ENCODE data around the gene PARD6B. TPM values are rescaled to one million over a fixed set of nuclear protein-coding genes. Genes with fewer than 3 reads are reported as not detected.

PARD6B gene
- total and polyA plus RNA-seq, 2 of the 13 experiments (the other 11 are each of a cell fraction or from before 2014, with no cell fraction given), result 6.9 to 22.2 TPM

DNA sequence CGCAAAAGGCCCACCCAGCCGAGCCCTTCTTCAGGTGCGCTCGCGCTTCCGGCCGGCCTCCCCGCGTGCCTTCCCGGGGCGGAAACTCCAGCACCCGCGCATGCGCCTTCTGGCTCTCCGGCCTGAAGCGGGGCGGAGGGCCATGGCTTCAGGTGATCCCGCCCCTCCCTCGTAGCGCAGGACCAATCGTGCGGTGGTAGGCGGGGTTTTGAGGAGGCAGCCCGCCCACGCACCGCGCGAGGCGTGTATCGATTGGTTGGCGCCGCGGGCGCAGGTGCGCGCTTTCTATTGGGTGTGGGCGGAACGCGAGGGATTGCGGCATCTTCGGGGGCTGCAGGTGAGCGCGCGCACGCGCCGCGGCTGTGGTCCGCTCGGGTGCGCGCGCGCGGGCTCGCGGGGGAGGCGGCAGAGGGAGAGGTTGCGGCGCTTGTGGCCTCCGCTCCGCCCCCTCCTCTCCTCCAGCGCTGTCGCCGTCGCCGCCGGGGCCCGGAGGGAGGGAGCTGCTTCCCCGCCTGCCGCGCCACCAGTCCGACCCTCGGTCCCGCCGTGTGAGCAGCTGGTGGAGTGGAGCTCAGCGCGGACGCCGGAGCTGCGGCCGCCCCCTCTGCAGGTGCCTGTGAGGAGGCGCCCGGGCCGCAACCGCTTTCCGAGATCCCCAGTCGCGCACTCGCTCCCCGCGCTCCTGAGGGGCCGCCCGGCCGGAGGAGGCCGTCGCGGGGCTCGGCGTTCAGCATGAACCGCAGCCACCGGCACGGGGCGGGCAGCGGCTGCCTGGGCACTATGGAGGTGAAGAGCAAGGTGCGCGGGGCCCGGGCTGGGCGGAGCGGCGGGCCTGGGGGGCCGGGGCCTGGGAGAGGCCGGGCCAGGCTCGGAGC is at the start of gene PARD6B (continued):
- TF ChIP-seq, protein P1, sequence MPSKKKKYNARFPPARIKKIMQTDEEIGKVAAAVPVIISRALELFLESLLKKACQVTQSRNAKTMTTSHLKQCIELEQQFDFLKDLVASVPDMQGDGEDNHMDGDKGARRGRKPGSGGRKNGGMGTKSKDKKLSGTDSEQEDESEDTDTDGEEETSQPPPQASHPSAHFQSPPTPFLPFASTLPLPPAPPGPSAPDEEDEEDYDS (CRISPR knock-in tag; IDR thresholded peaks at IDR 0.05), result peak; percentile 96
- no peak for TF ChIP-seq ZNF644 (CRISPR knock-in tag; IDR thresholded peaks at IDR 0.05; ENCODE audit: low read depth)
- peak; percentile 26; the same call in 1 of the 2 replicates for TF ChIP-seq KDM6A (CRISPR knock-in tag; IDR thresholded peaks at IDR 0.05; ENCODE audit: low read depth)
- peak; percentile 71 for TF ChIP-seq ZNF136 (CRISPR knock-in tag; IDR thresholded peaks at IDR 0.05; ENCODE audit: low read depth)
- TF ChIP-seq ETV6 (CRISPR knock-in tag; conservative IDR thresholded peaks at IDR 0.05), result peak; percentile 82; the same call in 1 of the 2 replicates
- peak; percentile 79; the same call in 1 of the 2 replicates for TF ChIP-seq ZNF747 (CRISPR knock-in tag; IDR thresholded peaks at IDR 0.05; ENCODE audit: borderline replicate concordance)
- TF ChIP-seq ZNF850 (CRISPR knock-in tag; conservative IDR thresholded peaks at IDR 0.05), result no peak; the same call in 1 of the 2 replicates
- TF ChIP-seq, protein P2, sequence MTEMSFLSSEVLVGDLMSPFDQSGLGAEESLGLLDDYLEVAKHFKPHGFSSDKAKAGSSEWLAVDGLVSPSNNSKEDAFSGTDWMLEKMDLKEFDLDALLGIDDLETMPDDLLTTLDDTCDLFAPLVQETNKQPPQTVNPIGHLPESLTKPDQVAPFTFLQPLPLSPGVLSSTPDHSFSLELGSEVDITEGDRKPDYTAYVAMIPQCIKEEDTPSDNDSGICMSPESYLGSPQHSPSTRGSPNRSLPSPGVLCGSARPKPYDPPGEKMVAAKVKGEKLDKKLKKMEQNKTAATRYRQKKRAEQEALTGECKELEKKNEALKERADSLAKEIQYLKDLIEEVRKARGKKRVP (CRISPR knock-in tag; IDR thresholded peaks at IDR 0.05), result peak in 1 of 2 experiments; percentile 89; a peak in 2 of 4 replicates
- TF ChIP-seq ZNF558 (CRISPR knock-in tag; IDR thresholded peaks at IDR 0.05; ENCODE audit: borderline replicate concordance), result no peak; the same call in 1 of the 2 replicates
- TF ChIP-seq, protein P3, sequence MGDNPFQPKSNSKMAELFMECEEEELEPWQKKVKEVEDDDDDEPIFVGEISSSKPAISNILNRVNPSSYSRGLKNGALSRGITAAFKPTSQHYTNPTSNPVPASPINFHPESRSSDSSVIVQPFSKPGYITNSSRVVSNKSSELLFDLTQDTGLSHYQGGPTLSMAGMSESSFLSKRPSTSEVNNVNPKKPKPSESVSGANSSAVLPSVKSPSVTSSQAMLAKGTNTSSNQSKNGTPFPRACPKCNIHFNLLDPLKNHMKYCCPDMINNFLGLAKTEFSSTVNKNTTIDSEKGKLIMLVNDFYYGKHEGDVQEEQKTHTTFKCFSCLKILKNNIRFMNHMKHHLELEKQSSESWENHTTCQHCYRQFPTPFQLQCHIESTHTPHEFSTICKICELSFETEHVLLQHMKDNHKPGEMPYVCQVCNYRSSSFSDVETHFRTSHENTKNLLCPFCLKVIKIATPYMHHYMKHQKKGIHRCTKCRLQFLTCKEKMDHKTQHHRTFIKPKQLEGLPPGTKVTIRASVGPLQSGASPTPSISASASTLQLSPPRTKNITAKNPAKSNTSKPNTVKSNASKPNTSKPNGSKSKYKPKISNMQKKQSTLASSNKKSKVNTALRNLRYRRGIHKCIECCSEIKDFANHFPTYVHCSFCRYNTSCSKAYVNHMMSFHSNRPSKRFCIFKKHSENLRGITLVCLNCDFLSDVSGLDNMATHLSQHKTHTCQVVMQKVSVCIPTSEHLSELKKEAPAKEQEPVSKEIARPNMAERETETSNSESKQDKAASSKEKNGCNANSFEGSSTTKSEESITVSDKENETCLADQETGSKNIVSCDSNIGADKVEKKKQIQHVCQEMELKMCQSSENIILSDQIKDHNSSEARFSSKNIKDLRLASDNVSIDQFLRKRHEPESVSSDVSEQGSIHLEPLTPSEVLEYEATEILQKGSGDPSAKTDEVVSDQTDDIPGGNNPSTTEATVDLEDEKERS (CRISPR knock-in tag; IDR thresholded peaks at IDR 0.05), result no peak
- no peak for TF ChIP-seq MLLT10 (CRISPR knock-in tag; IDR thresholded peaks at IDR 0.05)
- TF ChIP-seq POLR2AphosphoS5 (IDR thresholded peaks at IDR 0.05; ENCODE audit: low read depth, low read length), result peak; percentile 92
- TF ChIP-seq ZFP37 (CRISPR knock-in tag; IDR thresholded peaks at IDR 0.05; ENCODE audit: borderline replicate concordance), result 0 out of 2 replicates have a peak, but pooled peaks have one; percentile 79
- no peak; the same call in 1 of the 2 replicates for TF ChIP-seq RARA (CRISPR knock-in tag; IDR thresholded peaks at IDR 0.05)
- no peak for TF ChIP-seq NFIC (IDR thresholded peaks at IDR 0.05; ENCODE audit: low read length)
- TF ChIP-seq NFE2L1 (CRISPR knock-in tag; IDR thresholded peaks at IDR 0.05; ENCODE audit: borderline replicate concordance), result peak; percentile 59; the same call in 1 of the 2 replicates
- no peak; the same call in 1 of the 2 replicates for TF ChIP-seq HOXA9 (CRISPR knock-in tag; IDR thresholded peaks at IDR 0.05; ENCODE audit: borderline replicate concordance)
- peak; percentile 78 for TF ChIP-seq ZNF44 (CRISPR knock-in tag; IDR thresholded peaks at IDR 0.05)
- TF ChIP-seq ZNF703 (CRISPR knock-in tag; IDR thresholded peaks at IDR 0.05; ENCODE audit: borderline replicate concordance), result no peak; the same call in 1 of the 2 replicates
- TF ChIP-seq PCBP1 (IDR thresholded peaks at IDR 0.05; ENCODE audit: borderline replicate concordance, low read depth, low read length), result peak; percentile 27; the same call in 1 of the 2 replicates
- 0 out of 2 replicates have a peak, but pooled peaks have one; percentile 10 for TF ChIP-seq HCFC1 (IDR thresholded peaks at IDR 0.05; ENCODE audit: low read depth, low read length)
- TF ChIP-seq KAT7 (CRISPR knock-in tag; IDR thresholded peaks at IDR 0.05; ENCODE audit: borderline replicate concordance), result peak; percentile 92
- peak; percentile 78 for TF ChIP-seq ZNF883 (CRISPR knock-in tag; IDR thresholded peaks at IDR 0.05; ENCODE audit: not compliant biosample characterization)
- TF ChIP-seq ZNF367 (CRISPR knock-in tag; IDR thresholded peaks at IDR 0.05; ENCODE audit: borderline replicate concordance), result peak; percentile 91; the same call in 1 of the 2 replicates
- TF ChIP-seq PHF8 (CRISPR knock-in tag; IDR thresholded peaks at IDR 0.05), result peak; percentile 83
- TF ChIP-seq GFI1 (CRISPR knock-in tag; IDR thresholded peaks at IDR 0.05; ENCODE audit: borderline replicate concordance), result peak; percentile 90; the same call in 1 of the 2 replicates

All from HepG2 (cell line).